ENCODE measurements around the gene DGCR2.
"Not testable (repeated sequence)": the region's sequence is repeated elsewhere in the genome, so short reads cannot be mapped to it uniquely, and the experiment has no call there.

Gene DGCR2, protein sequence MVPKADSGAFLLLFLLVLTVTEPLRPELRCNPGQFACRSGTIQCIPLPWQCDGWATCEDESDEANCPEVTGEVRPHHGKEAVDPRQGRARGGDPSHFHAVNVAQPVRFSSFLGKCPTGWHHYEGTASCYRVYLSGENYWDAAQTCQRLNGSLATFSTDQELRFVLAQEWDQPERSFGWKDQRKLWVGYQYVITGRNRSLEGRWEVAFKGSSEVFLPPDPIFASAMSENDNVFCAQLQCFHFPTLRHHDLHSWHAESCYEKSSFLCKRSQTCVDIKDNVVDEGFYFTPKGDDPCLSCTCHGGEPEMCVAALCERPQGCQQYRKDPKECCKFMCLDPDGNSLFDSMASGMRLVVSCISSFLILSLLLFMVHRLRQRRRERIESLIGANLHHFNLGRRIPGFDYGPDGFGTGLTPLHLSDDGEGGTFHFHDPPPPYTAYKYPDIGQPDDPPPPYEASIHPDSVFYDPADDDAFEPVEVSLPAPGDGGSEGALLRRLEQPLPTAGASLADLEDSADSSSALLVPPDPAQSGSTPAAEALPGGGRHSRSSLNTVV

DNA sequence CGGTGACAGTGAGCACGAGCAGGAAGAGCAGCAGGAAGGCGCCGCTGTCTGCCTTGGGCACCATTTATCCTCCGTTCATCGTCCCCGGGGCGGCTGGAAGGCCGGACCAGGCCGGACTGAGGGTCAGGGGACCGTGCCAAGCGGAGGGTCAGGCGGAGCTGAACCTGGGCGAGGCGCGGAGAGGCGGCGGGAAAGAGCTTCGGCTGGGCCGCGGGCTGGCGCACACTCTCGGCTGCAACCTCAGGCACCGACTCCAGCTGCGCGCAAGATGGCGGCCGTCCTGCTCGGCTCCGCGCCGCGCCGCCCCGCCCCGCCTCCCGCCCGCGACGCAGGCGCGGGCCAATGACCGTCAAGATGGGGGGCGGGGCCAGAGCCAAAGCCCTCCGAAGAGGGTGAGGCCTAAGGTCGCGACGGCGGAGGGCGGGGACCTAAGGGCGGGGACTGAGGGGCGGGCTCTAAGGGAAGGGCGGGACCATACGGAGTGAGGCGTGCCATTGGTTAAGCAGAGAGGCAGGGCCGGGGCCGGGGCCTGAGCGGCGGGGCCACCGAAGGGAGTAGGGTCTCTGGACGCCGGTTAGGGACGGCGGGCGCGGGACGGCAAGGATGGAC lies at the start of gene DGCR2:
Gene DGCR2 (minus strand): TSS at position 270 of the 609 bp plus-strand sequence. CDS start 206 bp downstream, at position 64.
- DNase-seq, result peak; percentile 93 to 97 (median 94)

DNA sequence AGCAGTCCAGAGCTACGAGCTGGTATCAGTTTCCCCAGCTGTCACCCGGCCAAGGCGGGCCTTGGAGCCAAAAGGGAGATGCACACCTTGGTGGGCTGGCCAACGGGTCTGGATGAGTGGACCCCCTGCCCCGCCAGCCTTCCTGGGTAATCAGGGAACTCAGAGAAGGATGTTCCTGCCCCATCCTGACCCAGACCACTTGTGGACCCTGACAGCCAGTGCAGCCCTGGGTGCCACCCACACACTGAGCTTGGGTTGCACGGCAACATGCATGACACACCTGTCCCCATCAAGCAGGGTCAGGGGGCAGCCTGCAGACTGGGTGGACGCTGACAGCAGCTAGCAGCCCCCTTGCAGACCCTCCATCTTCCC lies 47.7 kb upstream of the DGCR2 start:
- DNase-seq, result no peak

DNA sequence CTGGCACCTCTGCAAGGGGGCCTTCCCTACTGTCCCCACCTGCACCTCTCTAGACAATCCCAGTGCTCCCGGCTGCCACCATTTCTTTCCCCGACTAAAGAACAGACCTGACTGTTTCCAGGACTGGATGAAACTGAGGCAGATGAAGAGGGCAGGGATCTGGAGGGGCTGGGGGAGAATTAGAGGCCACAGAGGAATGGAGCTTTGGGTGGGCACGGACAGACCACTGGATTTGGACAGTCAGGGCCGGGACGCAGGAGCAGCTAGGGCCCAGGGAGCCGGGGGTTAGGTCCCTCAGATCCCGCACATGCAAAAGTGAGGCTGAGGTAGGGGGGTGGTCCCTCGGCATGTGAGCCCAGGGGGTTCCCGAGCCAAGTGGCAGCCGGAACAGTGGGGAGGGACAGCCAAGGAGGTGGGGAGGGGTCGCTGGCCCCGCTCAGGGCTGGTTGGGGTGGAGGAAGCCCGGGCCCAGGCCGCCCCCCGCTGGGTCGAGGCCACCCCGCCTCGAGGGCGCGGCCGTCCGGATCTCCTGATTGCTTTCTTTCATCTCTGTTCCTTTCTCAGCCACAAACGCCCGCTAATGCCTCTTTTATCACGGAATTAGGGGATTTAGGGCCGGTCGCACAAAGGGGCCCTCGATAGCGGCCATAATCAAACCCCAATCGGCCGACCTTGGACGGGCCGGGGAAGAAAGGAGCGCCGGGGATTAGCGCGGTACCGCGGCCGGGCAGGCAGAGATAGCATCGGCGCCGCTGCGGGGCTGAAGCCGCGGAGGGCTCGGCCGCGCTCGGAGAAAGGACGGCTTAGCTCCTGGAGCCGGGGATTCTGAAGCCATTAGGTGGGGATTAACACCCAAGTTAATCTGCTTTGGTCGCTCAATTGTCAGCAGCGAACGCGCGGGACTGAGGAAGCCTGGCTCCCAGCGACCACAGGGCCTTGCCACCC lies 47.1 kb upstream of the DGCR2 start:
- no peak for DNase-seq

DNA sequence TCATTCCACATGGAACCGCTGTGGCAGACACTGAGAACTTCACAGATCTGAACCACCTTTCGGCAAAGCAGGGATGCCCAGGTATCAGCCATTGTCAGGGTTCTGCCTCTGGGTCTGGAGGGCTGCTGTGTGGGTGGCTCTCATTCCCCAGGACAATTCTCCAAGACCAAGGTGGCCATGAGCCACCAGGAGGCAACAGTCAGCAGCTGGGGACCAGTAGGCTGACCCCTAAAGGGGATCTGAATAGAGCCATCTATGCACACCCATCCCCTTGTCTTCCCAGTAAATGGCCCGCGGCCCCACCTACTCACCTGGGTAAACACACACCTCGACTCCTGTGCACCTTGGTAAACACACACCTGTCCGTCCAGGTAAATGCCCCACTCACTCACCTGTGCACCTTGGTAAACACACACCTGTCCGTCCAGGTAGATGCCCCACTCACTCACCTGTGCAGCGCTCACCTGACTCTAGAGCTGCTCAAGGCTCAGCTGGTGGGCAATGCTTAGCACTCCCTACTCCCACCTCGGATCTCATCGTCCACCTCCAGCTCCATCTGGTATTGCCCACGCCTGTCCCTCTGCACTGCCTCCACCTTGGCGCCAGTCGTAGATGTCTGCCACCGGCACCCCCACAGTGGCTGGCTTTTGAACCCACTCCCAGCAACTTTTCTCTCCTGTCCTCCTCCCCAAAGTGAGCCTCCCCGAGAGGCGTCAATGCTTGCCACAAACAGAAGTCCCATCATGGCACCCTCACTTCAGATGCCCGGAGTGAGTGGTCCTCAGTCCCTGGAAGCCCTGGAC lies 46.1 kb upstream of the DGCR2 start:
- DNase-seq, result no peak

DNA sequence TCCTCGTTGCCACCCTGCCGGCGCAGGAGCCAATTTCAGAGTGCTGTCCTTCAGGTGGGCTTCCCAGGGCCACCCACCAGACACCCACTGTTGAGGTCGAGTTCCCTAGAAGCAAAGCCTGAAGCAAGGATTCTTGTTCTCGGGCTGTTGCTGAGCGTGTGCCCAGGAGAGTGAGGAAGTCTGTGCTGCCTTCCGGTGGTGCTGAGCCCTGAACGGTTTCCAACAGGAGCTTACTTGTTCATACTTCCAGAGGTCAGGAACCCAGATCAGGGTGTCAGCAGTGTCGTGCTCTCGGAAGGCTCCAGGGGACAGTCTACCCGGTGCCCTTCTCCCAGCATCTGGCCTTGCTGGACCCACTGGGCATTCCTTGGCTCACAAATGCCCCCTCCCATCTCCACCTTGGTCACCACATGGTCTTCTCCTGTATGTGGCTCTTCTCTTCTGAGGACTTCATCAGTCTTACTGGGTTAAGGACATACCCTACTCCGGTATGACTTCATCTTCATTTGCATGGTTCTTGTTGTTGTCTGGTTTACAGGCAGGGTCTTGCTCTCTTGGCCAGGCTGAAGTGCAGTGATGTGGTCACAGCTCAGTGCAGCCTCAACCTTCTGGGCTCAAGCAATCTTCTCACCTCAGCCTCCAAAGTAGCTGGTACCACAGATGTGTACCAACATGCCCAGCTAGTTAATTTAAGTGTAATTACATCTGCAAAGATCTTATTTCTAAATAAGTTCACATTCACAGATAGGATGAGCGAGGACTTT lies 45.1 kb upstream of the DGCR2 start:
- no peak for DNase-seq

DNA sequence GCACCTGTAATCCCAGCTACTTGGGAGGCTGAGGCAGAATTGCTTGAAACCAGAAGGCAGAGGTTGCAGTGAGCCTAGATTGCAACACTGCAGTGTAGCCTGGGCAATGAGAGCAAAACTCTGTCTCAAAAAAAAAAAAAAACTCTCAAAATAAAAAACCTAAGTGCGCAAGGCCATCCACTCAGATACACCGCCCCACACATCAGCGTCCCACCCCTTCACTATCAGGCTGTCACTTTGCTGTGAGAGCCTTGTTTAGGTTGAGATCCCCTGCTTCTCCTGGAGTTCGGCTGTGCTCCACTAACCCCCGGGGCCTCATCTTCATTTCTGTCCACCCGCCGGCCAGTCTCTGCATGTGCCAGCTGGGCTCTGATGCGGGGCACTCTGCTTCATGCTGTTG lies 44.2 kb upstream of the DGCR2 start:
- DNase-seq, result no peak

DNA sequence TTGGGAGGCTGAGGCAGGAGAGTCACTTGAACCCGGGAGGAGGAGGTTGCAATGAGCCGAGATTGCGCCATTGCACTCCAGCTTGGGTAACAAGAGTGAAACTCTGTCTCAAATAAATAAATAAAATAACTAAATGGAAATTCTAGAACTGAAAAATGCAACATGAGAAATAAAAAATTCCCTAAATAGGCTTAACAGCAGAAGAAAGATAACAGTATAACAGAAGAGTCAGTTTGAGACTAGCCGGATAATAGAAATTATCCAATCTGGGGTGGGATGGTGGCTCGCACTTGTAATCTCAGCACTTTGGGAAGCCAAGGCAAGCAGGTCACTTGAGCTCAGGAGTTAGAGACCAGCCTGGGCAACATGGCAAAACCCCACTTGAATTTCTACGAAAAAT lies 42.2 kb upstream of the DGCR2 start:
- no peak for DNase-seq

DNA sequence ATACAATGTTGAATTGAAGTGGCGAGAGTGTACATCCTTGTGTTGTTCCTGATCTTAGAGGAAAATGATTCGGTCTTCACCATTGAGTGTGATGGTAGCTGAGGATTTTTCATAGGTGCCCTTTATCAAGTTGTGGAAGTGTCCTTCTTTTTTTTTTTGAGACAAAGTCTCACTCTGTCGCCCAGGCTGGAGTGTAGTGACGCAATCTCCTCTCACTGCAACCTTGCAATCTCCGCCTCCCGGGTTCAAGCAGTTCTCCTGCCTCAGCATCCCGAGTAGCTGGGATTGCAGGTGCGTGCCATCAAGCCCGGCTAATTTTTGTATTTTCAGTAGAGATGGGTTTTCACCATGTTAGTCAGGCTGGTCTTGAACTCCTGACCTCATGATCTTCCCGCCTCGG lies 36.4 kb upstream of the DGCR2 start:
- not testable (repeated sequence) for DNase-seq

DNA sequence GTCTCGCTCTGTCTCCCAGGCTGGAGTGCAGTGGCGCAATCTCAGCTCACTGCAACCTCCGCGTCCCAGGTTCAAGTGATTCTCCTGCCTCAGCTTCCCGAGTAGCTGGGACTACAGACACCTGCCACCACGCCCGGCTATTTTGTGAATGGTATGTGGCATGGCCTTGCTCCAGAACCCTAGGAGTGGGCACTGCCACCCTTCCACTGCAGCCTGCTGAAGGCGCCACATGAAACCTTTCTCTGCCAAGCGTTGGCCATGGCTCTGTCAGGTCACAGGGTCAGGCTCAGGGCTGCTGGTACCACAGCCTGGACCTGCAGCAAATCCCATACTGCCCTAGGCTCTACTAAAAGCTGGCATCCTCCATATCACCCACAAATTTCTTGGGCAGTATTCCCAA lies 33.9 kb upstream of the DGCR2 start:
- DNase-seq, result not testable (repeated sequence)

DNA sequence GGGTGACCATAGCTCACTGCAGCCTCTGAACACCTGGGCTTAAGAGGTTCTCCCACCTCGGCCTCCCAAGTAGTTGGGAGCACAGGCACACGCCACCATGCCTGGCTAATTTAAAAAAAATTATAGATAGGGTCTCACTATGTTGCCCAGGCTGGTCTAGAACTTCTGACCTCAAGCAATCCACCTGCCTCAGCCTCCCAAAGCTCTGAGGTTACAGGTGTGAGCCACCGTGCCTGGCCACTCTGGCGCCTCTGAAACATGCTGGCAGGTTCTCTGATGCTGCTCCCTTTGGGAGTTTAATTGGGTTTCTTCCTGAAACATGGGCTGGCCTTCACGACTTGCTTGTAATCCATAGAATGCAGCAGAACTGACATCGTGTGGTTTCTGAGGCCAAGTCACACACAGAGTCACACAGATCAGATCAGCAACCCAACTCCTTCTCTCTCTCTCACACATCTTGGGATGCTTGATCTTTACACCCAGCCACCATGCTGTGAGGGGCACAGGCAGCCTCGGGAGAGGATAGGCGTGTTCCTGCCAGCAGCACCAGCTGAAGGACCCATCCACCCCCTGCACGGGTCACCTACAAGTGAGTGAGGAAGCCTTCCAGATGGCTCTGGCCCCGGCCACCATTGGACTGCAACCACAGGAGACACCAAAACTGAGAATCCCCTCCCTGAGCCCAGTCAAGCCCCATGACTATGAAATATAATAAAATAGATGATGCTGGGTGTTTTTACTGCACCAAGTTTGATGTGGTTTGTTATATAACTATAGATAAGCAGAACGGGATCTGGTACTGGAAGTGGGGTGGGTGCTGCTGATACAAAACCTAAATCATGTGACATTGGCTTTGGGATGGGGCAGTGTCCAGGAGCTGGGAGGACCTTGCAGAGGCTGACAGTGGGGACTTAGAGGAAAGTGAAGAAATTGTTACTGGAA lies 31.0 kb upstream of the DGCR2 start:
- DNase-seq, result no peak

DNA sequence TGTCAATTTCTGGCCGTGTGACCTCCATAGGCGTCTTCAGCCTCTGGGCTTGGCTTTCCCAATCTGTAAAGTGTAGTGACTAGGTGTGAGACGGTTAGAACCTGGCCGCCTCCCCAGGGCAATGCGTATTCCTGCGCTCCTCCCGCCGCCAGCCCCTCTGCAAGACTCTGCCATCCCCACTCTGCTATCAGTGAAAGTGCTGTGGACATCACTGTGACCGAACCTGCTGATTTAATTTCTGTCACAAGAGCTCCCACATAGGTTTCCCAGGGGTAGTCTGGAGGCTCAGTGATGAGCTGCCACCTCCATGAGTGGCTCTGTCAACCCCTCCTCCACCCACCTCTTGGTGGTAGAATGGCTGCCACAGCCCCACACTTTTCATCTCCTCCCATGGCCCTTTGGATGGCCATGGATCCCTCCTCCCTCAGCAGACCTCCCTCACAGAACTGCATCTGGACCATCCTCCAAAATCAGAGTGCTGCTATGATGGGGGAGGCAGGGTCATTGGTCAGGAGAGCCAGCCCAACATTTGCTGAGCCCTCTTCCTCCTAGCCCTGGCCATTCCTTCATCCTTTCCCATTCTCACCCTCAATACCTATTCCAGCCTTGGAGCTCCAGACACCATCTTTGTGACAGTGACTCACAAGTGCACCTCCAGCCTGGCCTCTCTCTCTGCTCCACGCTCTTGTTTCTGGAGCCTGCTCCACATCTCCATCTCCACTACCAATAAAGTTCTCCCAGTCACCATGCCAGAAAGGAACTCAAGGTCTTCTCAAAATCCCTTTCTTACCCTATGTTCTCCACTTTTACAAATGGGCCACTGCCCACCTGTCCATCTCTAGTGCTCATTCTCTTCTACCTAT lies 29.3 kb upstream of the DGCR2 start:
- no peak for DNase-seq

DNA sequence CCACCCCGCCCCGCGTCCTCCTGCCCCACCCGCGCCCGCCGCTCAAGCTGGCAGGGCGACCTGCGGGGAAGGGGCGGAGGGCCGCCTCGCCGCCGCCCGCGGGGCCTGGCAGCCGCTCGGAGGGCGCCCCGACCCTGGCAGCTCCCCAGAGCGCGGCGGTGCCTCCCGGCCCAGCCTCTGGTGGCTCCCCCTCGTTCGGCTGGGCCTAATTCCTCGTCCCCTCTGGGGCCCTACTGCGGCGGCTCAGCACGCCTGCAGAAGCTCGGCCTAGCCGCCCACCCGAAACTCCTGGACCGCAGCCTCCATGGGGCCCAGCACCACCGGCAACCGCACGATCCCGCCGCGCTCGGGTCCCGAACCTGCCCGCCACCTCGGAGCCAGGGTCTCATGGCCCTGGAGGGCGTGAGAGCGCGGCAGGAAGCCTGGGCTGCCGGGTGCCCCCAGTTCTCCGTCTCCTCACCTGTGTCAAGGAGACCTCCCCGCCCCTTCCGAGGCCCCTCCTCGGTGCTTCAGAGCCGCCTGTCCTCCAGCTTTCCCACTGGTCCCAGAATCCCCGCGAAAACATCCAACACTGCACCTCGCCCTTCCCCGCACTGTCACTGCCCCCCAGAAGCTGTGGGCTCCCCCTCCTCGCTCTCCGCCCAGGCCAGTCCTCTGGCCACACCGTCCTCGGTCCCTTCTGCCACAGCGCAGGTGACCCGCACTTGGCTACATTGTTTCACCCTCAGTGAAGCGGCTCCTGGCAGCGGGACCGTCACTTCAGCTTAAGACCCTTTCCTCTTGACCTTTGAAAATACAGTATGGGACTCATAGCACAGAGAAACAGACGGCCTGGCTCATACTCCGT lies 28.5 kb upstream of the DGCR2 start:
- DNase-seq, result no peak

DNA sequence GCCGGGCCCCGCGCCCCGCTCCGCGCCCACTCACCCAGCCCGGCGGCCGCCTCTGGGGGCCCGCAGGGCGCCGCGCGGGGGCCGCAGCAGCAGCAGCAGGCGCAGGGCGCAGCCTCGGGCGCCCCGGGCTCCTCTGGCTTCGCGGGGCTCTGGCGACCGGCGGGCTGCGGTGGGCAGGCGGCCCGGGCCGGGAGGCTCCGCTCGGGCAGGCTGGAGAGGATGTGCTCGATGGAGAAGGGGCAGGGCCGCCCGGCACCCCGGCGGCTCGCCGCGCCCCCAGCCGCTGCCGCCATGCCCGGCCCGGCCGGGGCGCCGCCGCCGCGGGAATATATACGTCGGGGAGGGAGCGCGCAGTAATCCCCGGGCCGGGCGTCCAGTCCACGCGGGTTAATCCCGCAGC lies 27.8 kb upstream of the DGCR2 start, which contains the start of gene GSC2:
Gene GSC2 (minus strand): TSS at position 302 of the 400 bp plus-strand sequence. CDS start 9 bp downstream, at position 293.
- DNase-seq, result no peak

DNA sequence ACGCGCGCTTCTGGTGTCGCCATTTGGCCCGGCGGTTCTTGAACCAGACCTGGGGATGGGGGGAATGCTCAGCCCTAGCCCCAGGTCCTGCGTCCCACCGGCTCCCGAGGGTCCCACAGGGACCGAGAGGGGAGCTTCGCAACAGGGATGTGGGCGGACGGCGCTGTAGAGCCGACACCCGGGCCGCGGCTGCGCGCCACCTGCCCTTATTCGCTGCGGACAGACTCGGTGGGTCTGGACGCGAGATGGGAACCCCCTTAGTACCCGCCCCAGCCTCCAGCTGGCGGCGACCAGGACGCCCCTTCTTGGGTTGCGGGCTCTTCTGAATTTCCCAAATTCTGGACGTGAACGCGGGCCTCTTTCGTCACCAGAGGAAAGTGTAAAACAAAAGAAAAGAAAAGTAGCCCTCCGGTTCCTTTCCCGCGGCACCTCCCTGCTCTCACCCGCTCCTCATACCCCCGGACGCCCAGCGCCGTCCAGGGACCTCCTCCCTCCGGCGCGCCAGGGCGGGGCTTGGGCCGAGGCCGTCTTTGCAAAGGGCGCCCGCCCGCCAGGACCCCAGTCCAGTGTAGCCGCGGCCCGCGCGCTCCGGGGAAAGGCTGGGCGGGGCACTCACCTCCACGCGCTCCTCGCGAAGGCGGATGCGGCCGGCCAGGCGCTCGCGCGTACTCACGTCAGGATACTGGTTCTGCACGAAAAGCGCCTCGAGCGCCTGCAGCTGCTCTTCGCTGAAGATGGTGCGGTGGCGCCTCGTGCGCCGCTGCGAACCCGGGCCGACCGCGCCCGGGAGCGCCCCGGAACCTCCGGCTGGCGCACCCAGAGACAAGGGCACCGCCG lies 27.1 kb upstream of the DGCR2 start:
- peak in 5 of 6 experiments; percentile 11 to 34 (median 30) for DNase-seq

DNA sequence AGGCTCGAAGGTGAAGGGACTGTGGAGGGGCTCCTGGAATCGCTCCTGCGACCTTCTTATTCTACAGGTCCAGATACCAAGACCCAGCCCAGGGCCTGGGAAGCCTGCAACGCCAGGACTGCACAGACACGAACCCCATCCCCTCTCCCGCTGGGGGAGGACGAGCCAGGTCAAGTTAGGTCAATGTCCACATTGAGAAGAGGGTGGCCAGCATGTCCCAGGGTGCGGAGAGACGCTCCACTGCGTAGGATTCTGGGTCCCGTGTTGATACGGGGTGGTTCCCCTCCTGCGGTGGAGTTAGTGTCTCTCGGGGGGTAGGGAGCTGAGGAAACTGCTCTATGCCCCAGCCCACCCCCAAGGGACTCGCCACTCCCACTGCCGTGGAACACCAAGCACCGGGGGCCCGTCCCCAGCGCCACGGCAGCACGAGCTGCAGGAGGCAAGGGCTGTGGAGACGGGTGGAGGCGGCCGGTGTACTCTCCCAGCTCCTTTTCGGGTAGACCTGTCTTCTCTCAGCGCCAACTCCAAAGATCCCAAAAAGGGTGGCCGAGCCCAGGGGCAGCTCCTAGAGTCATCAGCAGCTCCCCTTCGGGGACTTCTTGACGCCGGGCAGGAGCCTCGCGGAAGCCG lies 26.3 kb upstream of the DGCR2 start:
- DNase-seq, result no peak

DNA sequence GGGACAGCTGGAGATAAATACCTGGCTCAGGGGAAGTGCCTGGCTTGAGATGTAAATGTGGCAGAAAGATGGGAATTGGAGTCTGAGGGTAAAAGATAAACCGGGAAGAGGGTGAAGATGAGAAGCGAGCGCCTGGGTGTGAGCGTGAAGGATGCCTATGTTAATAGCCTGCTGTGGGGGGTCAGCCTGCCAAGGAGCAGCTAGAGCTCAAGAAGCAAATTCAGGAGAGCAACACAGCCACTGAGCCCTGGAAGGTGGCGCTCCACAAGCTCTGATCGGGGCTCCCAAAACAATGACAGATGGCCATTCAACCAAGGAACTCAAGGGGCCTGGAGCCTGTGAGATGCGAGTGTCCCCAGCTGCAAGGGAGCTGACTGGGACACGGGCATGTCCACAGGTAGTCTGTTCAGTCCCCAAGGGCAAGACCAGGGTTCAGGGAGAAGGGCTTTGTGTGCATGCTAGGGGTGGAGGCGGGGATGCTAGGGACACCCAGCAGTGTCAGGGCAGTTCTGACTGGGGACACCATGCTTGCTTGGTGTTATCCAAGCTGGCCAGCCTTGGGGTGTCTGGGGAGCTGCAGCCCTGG lies 25.1 kb upstream of the DGCR2 start:
- no peak for DNase-seq
